Endothelial cell of umbilical vein (primary cell): Measurements from ENCODE around the gene OPCML. TPM values are rescaled to one million over a fixed set of nuclear protein-coding genes. Genes with fewer than 3 reads are reported as not detected.

Experiments
- BruUV-seq: library from RNA; stranded (reverse); fragments of 400-500 nt; replicated peaks from 2 replicates; lab custom pipeline; 2021; lab: Mats Ljungman, UMichigan
- CTCF ChIA-PET: fragments of 300-600, 350-600 bp; sonication (Branson Sonifier 250); formaldehyde crosslinking; loops from one replicate; lab custom pipeline; 2021; ENCODE audit warnings: antibody characterized with exemption, inconsistent platforms; lab: Charles Lee
- POLR2A ChIA-PET: fragments of 300-600, 350-600 bp; sonication (Branson Sonifier 250); formaldehyde crosslinking; loops from one replicate; lab custom pipeline; 2021; ENCODE audit warnings: antibody characterized with exemption, inconsistent platforms; lab: Charles Lee
- DNase-seq: peaks from one replicate; pipeline ENCODE4 v3.0.0-alpha.2; 2011; ENCODE audit warnings: low read depth, low spot score
- FAIRE-seq: peaks from 2 replicates; lab custom pipeline; 2011; peaks lifted over from hg19 to GRCh38; lab: Jason Lieb, UNC
- H2AFZ ChIP-seq: 2 replicates; pipeline ENCODE4 v1.6.0; 2012; ENCODE audit warnings: low read depth, low read length, control low read depth, inconsistent platforms
- H3K27ac ChIP-seq: 2 replicates; pipeline ENCODE4 v1.5.1; 2011; ENCODE audit warnings: low read depth, mild to moderate bottlenecking, control low read depth, low read length, moderate library complexity; ENCODE audit not compliant: insufficient read depth
- H3K27me3 ChIP-seq, 2 experiments: 2 replicates each; pipeline versions ENCODE4 v1.6.0 to v1.6.1; 2011; ENCODE audit warnings: low read length in 2 of 2, mixed read lengths in 1 of 2; ENCODE audit not compliant: control insufficient read depth in 2 of 2, insufficient read depth in 2 of 2
- H3K36me3 ChIP-seq, 2 experiments: 2 replicates in 1 of 2; 3 replicates in 1 of 2; pipeline ENCODE4 v1.5.1; 2011; ENCODE audit warnings: low read length in 2 of 2, mild to moderate bottlenecking in 1 of 2, moderate library complexity in 1 of 2; ENCODE audit not compliant: control insufficient read depth in 2 of 2, insufficient read depth in 2 of 2; ENCODE audit errors: extremely low read depth in 1 of 2
- H3K4me1 ChIP-seq: 3 replicates; pipeline ENCODE4 v1.5.1; 2011; ENCODE audit warnings: mild to moderate bottlenecking, low read length; ENCODE audit not compliant: control insufficient read depth, insufficient read depth; ENCODE audit errors: extremely low read depth
- H3K4me2 ChIP-seq: 2 replicates; pipeline ENCODE4 v1.6.1; 2011; ENCODE audit warnings: low read length, control low read depth, mixed read lengths; ENCODE audit not compliant: insufficient read depth
- H3K4me3 ChIP-seq, 3 experiments: fragments of 200-600 bp in 1 of 3; sonication (generic), shearing (Covaris generic) in 1 of 3; replicated peaks in 1 of 3; 2 replicates each; pipeline ENCODE4 v1.5.1; 2011 to 2016; ENCODE audit warnings: control low read depth in 3 of 3, low read length in 3 of 3, mild to moderate bottlenecking in 2 of 3, inconsistent platforms in 1 of 3, low read depth in 1 of 3, moderate library complexity in 1 of 3; ENCODE audit not compliant: insufficient read depth in 1 of 3
- H3K79me2 ChIP-seq: 2 replicates; pipeline ENCODE4 v1.6.0; 2012; ENCODE audit warnings: low read length, inconsistent platforms; ENCODE audit not compliant: control insufficient read depth, insufficient read depth
- H3K9ac ChIP-seq: replicated peaks from 2 replicates; pipeline ENCODE3; 2011; ENCODE audit warnings: low read length, control low read depth; ENCODE audit not compliant: insufficient read depth; ENCODE audit errors: extremely low read depth
- H3K9me1 ChIP-seq: replicated peaks from 3 replicates; pipeline ENCODE4 v1.6.0; 2011; ENCODE audit warnings: mild to moderate bottlenecking, low read length; ENCODE audit not compliant: control insufficient read depth, insufficient read depth; ENCODE audit errors: extremely low read depth
- H3K9me3 ChIP-seq: replicated peaks from 2 replicates; pipeline ENCODE4 v1.5.1; 2012; ENCODE audit warnings: low read length, inconsistent platforms; ENCODE audit not compliant: control insufficient read depth, insufficient read depth
- H4K20me1 ChIP-seq: replicated peaks from 2 replicates; pipeline ENCODE3; 2011; ENCODE audit warnings: mild to moderate bottlenecking, low read length; ENCODE audit not compliant: control insufficient read depth, insufficient read depth; ENCODE audit errors: extremely low read depth
- CTCF ChIP-seq, 2 donors: IDR thresholded peaks; 1 replicate in 1 of 2; 2 replicates in 1 of 2; pipeline ENCODE4 v1.5.1; 2011; ENCODE audit warnings: low read length in 2 of 2, mild to moderate bottlenecking in 2 of 2, moderate library complexity in 2 of 2, control low read depth in 1 of 2, inconsistent platforms in 1 of 2, low read depth in 1 of 2; ENCODE audit not compliant: insufficient read depth in 1 of 2; ENCODE audit errors: extremely low read depth in 1 of 2
- EZH2 ChIP-seq: IDR thresholded peaks from 2 replicates; pipeline ENCODE4 v1.6.1; 2012; ENCODE audit warnings: borderline replicate concordance, low read depth, mild to moderate bottlenecking, moderate library complexity, low read length, inconsistent platforms; ENCODE audit not compliant: severe bottlenecking
- FOS ChIP-seq: IDR thresholded peaks from 2 replicates; pipeline ENCODE4 v1.6.1; 2011; ENCODE audit warnings: mild to moderate bottlenecking, low read length, moderate library complexity, borderline replicate concordance; ENCODE audit not compliant: insufficient read depth
- GATA2 ChIP-seq: IDR thresholded peaks from 2 replicates; pipeline ENCODE4 v1.7.0; 2011; ENCODE audit warnings: low read depth, mild to moderate bottlenecking, moderate library complexity, mixed read lengths, low read length; ENCODE audit not compliant: insufficient read length, insufficient read depth
- JUN ChIP-seq: IDR thresholded peaks from 2 replicates; pipeline ENCODE4 v1.6.1; 2011; ENCODE audit warnings: borderline replicate concordance, low read depth; ENCODE audit not compliant: insufficient read length, insufficient read depth
- MAX ChIP-seq: IDR thresholded peaks from 2 replicates; pipeline ENCODE4 v1.6.1; 2011; ENCODE audit not compliant: insufficient read depth, insufficient read length
- MYC ChIP-seq: IDR thresholded peaks from one replicate; pipeline ENCODE4 v1.6.1; 2011; ENCODE audit warnings: mild to moderate bottlenecking, low read depth, low read length
- POLR2A ChIP-seq: IDR thresholded peaks from 2 replicates; pipeline ENCODE4 v1.6.1; 2012; ENCODE audit warnings: low read depth, mild to moderate bottlenecking, control low read depth, low read length
- POLR2AphosphoS5 ChIP-seq: IDR thresholded peaks from 2 replicates; pipeline ENCODE4 v1.6.1; 2012; ENCODE audit warnings: low read depth, mild to moderate bottlenecking, control low read depth, low read length, moderate library complexity; ENCODE audit not compliant: insufficient read depth
- dilution Hi-C: fragments of 300-500 bp; cut with MboI; formaldehyde crosslinking; loops from one replicate; pipeline ENCODE4 v1.15.0; 2019; ENCODE audit warnings: low sequenced_read_pairs; ENCODE audit not compliant: extremely low pct_ligation_motif_present
- intact Hi-C: fragments of 100-400 bp; cut with micrococcal nuclease; formaldehyde crosslinking; loops from one replicate; pipeline ENCODE4 v1.10.0; 2022
- polyA plus RNA-seq, 4 experiments: library from polyadenylated mRNA; depleted of rRNA in 3 of 4; stranded (reverse) in 3 of 4; unstranded in 1 of 4; fragments of >200 nt; gene quantifications; 2 replicates each; pipeline versions ENCODE4 v1.2.1 to v1.2.3, GENCODE V29; 2011 to 2012; ENCODE audit warnings: missing spikeins in 1 of 4
- total RNA-seq: library from RNA; stranded (reverse); gene quantifications from 2 replicates; pipeline ENCODE4 v1.2.3, GENCODE V29; 2021

Gene OPCML
- total and polyA plus RNA-seq, 2 donors (not counting 3 experiments of a cell fraction or from before 2014, with no cell fraction given), result not detected

DNA sequence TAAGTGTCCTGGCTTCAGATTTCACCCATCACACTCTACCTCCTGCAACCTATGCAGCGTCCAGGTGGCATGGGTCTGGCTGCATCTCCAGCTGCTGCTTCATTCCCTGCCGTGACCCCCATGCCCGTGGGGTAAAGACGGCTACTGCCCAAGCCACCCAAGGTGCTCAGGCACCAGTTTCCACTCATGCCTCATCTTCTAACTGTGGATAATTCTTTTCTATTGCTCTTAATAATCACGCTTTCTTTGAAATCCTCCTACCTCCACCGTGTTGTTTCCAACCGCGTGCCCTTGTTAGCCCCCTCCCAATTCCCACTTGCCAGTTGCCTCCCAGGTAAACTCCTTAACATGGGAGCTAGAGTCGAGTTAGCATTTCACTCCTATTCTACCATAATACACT, 738.5 kb downstream of the OPCML start:
- Histone ChIP-seq H3K36me3 (no peaks in the 10 kb centered on the region), H3K9me3 (peaks cover 2% of the 10 kb centered on the region), H4K20me1 (no peaks in the 10 kb centered on the region), H3K4me2 (no peak overlapping the region), H3K4me1 (no peaks in the 10 kb centered on the region), H3K9ac (no peak overlapping the region), H3K9me1 (no peaks in the 10 kb centered on the region), H3K4me3 (no peak overlapping the region), H3K27ac (no peak overlapping the region), H3K27me3 (no peaks in the 10 kb centered on the region), H2AFZ (no peak overlapping the region), H3K79me2 (no peaks in the 10 kb centered on the region)
- POLR2A ChIA-PET, result no interaction called here
- FAIRE-seq (no peak), DNase-seq (no peak)
- CTCF ChIA-PET, result no interaction called here
- dilution Hi-C loops (no loop called here), intact Hi-C loops (no loop called here)
- BruUV-seq, result no TSS peak
- TF ChIP-seq GATA2 (no peak), JUN (no peak), FOS (no peak), POLR2A (no peak), CTCF (IDR thresholded peaks at IDR 0.05; ENCODE audit: extremely low read depth in 1 of 2, insufficient read depth in 1 of 2, low read depth in 1 of 2, low read length in 2 of 2) (no peak), POLR2AphosphoS5 (no peak), MYC (no peak), EZH2 (no peak), MAX (no peak)
